Stimulated activated CD8-positive, alpha-beta memory T cell treated with anti-CD3 and anti-CD28 coated beads, Interleukin-4, amount 100 ng/mL, for 48 hours (primary cell): Measurements from ENCODE around the gene KRT36.

Experiments
- DNase-seq: peaks from one replicate; pipeline ENCODE4 v3.0.0-alpha.2; 2020

The KRT36 gene

GRCh38 chr17:41475421-41475820 is 14.3 kb downstream of the KRT36 start:
- DNase-seq: no peak

- DNase-seq: no peak
Observed at GRCh38 chr17:41474863-41475262, 14.8 kb downstream of the KRT36 start.

GRCh38 chr17:41468346-41468745 is 21.4 kb downstream of the KRT36 start:
- no peak for DNase-seq

- DNase-seq: no peak
Observed at GRCh38 chr17:41467561-41467960, 22.1 kb downstream of the KRT36 start.

- no peak for DNase-seq
Observed at GRCh38 chr17:41466988-41467387, 22.7 kb downstream of the KRT36 start, which contains the start of gene KRT32. Gene KRT32 (minus strand): TSS chr17:41467386. CDS start chr17:41467325, 61 bp downstream.

- no peak for DNase-seq
Observed at GRCh38 chr17:41464682-41465081, 25.0 kb downstream of the KRT36 start.

GRCh38 chr17:41464173-41464572 is 25.5 kb downstream of the KRT36 start:
- DNase-seq: no peak

- DNase-seq: no peak
Observed at GRCh38 chr17:41463746-41464145, 26.0 kb downstream of the KRT36 start.

- DNase-seq: no peak
Observed at GRCh38 chr17:41462705-41463104, 27.0 kb downstream of the KRT36 start.

- no peak for DNase-seq
Observed at GRCh38 chr17:41457676-41458075, 32.0 kb downstream of the KRT36 start.

GRCh38 chr17:41456204-41456603 is 33.5 kb downstream of the KRT36 start:
- DNase-seq: no peak

GRCh38 chr17:41455236-41455635 is 34.5 kb downstream of the KRT36 start:
- DNase-seq: no peak

- DNase-seq: no peak
Observed at GRCh38 chr17:41453066-41453465, 36.6 kb downstream of the KRT36 start.

- no peak for DNase-seq
Observed at GRCh38 chr17:41452281-41452680, 37.4 kb downstream of the KRT36 start.

GRCh38 chr17:41451154-41451728 is 38.5 kb downstream of the KRT36 start:
- no peak for DNase-seq

- DNase-seq: no peak
Observed at GRCh38 chr17:41449008-41449407, 40.7 kb downstream of the KRT36 start.

- DNase-seq: no peak
Observed at GRCh38 chr17:41448506-41448905, 41.2 kb downstream of the KRT36 start.

- DNase-seq: no peak
Observed at GRCh38 chr17:41446806-41447205, 42.9 kb downstream of the KRT36 start.

- DNase-seq: no peak
Observed at GRCh38 chr17:41444640-41445039, 45.1 kb downstream of the KRT36 start.

GRCh38 chr17:41444186-41444585 is 45.5 kb downstream of the KRT36 start:
- DNase-seq: no peak

- no peak for DNase-seq
Observed at GRCh38 chr17:41442739-41443138, 47.0 kb downstream of the KRT36 start.

- DNase-seq: no peak
Observed at GRCh38 chr17:41440531-41441033, 49.1 kb downstream of the KRT36 start, which contains the start of gene KRT38. Gene KRT38 (minus strand): TSS chr17:41440983. CDS start chr17:41440921, 62 bp downstream.

GRCh38 chr17:41439375-41439774 is 50.3 kb downstream of the KRT36 start:
- DNase-seq: no peak

GRCh38 chr17:41437769-41438168 is 51.9 kb downstream of the KRT36 start:
- no peak for DNase-seq

GRCh38 chr17:41437254-41437653 is 52.5 kb downstream of the KRT36 start:
- DNase-seq: no peak
